K562 (cell line): Measurements from ENCODE around the gene RUNX3. TPM values are rescaled to one million over a fixed set of nuclear protein-coding genes. Genes with fewer than 3 reads are reported as not detected.

Experiments used
- ATAC-seq: fragments of 200-7000 bp; cut with Tn5 transposase; 3 replicates; pipeline ENCODE4 v1.9.1; 2020; ENCODE audit warnings: moderate library complexity
- BruUV-seq: library from RNA; stranded (reverse); fragments of 400-500 nt; replicated peaks from 2 replicates; lab custom pipeline; 2021; lab: Mats Ljungman, UMichigan
- CTCF ChIA-PET: fragments of 300-600 bp; formaldehyde crosslinking; extraction: SDS; loops from one replicate; lab custom pipeline; 2021; ENCODE audit warnings: low intra/inter-chr PET ratio; lab: Yijun Ruan, JAX
- POLR2A ChIA-PET: fragments of 300-600, 350-650 bp; sonication (Branson Sonifier 250); formaldehyde crosslinking; extraction: SDS; loops from one replicate; lab custom pipeline; 2021; ENCODE audit warnings: antibody characterized with exemption, inconsistent platforms; lab: Yijun Ruan, JAX
- DNase-seq, 4 experiments: peaks; one replicate each; pipeline versions ENCODE4 v3.0.0 to v3.0.0-alpha.2; 2011 to 2018; ENCODE audit warnings: low spot score in 3 of 4, mixed read lengths in 3 of 4; ENCODE audit errors: extremely low read depth in 1 of 4
- FAIRE-seq: peaks from 2 replicates; lab custom pipeline; 2011; peaks lifted over from hg19 to GRCh38; lab: Jason Lieb, UNC
- H2AFZ ChIP-seq: 2 replicates; pipeline ENCODE4 v1.6.0; 2011; ENCODE audit warnings: low read depth, low read length, control low read depth, inconsistent platforms
- H3K27ac ChIP-seq: fragments of 200-600 bp; 3 replicates; pipeline ENCODE4 v1.8.0; 2011; ENCODE audit warnings: low read depth, mild to moderate bottlenecking, control low read depth, inconsistent platforms, low read length, moderate library complexity, mixed read lengths; ENCODE audit errors: extremely low read depth
- H3K27me3 ChIP-seq, 2 experiments: fragments of 300-600 bp in 1 of 2; 2 replicates in 1 of 2; 3 replicates in 1 of 2; pipeline versions ENCODE4 v1.6.0 to v1.8.0; 2011; ENCODE audit warnings: inconsistent platforms in 2 of 2, low read length in 2 of 2, mild to moderate bottlenecking in 1 of 2, mixed read lengths in 1 of 2, moderate library complexity in 1 of 2; ENCODE audit not compliant: control insufficient read depth in 2 of 2, insufficient read depth in 2 of 2
- H3K36me3 ChIP-seq: fragments of 300-600 bp; 3 replicates; pipeline ENCODE4 v1.8.0; 2011; ENCODE audit warnings: mild to moderate bottlenecking, low read length, inconsistent platforms; ENCODE audit not compliant: control insufficient read depth, insufficient read depth
- H3K4me1 ChIP-seq, 2 experiments: fragments of 200-600 bp in 1 of 2; replicated peaks in 1 of 2; 2 replicates in 1 of 2; 3 replicates in 1 of 2; pipeline versions ENCODE4 v1.5.1 to v1.8.0; 2011; ENCODE audit warnings: inconsistent platforms in 2 of 2, low read length in 2 of 2, mild to moderate bottlenecking in 1 of 2, mixed read lengths in 1 of 2, moderate library complexity in 1 of 2; ENCODE audit not compliant: control insufficient read depth in 2 of 2, insufficient read depth in 2 of 2
- H3K4me2 ChIP-seq: 2 replicates; pipeline ENCODE4 v1.6.1; 2011; ENCODE audit warnings: low read length, control low read depth, inconsistent platforms, mixed read lengths; ENCODE audit not compliant: insufficient read depth
- H3K4me3 ChIP-seq: fragments of 200-600 bp; sonication (generic), shearing (Covaris generic); 2 replicates; pipeline ENCODE4 v1.5.1; 2016; ENCODE audit warnings: control low read depth, inconsistent platforms
- H3K79me2 ChIP-seq: fragments of 200-600 bp; 3 replicates; pipeline ENCODE4 v1.8.0; 2011; ENCODE audit warnings: low read length, inconsistent platforms; ENCODE audit not compliant: control insufficient read depth, insufficient read depth
- H3K9ac ChIP-seq, 2 experiments: 2 replicates each; pipeline versions ENCODE4 v1.6.0 to v1.6.1; 2011; ENCODE audit warnings: low read depth in 2 of 2, low read length in 2 of 2, control low read depth in 1 of 2, inconsistent platforms in 1 of 2, mild to moderate bottlenecking in 1 of 2, mixed read lengths in 1 of 2; ENCODE audit not compliant: insufficient read depth in 1 of 2
- H3K9me1 ChIP-seq: one replicate; pipeline ENCODE4 v1.6.0; 2011; ENCODE audit warnings: inconsistent platforms, mild to moderate bottlenecking, low read length, moderate library complexity; ENCODE audit not compliant: control insufficient read depth, insufficient read depth
- H3K9me3 ChIP-seq: replicated peaks from 2 replicates; pipeline ENCODE4 v1.5.1; 2011; ENCODE audit warnings: low read depth, low read length, inconsistent platforms; ENCODE audit not compliant: control insufficient read depth, insufficient read depth
- H4K20me1 ChIP-seq: replicated peaks from 2 replicates; pipeline ENCODE4 v1.6.1; 2011; ENCODE audit warnings: low read length, inconsistent platforms, mixed read lengths; ENCODE audit not compliant: control insufficient read depth, insufficient read depth
- CREBBP ChIP-seq: IDR thresholded peaks from one replicate; pipeline ENCODE4 v1.6.1; 2012; ENCODE audit warnings: low read depth, mild to moderate bottlenecking, control low read depth, inconsistent platforms, low read length
- GABPB2 ChIP-seq: fragments of 250-450 bp; sonication (Bioruptor Pico); conservative IDR thresholded peaks from 2 replicates; pipeline ENCODE4 v1.5.1; 2021; ENCODE audit warnings: mild to moderate bottlenecking
- KDM2B ChIP-seq: fragments of 250-450 bp; sonication (Bioruptor Pico); IDR thresholded peaks from 2 replicates; pipeline ENCODE4 v1.8.0; 2021; ENCODE audit warnings: mild to moderate bottlenecking, moderate library complexity
- KLF6 ChIP-seq: fragments of 250-450 bp; sonication (Bioruptor Pico); IDR thresholded peaks from 2 replicates; pipeline ENCODE4 v1.4.0; 2020; ENCODE audit warnings: mild to moderate bottlenecking, moderate library complexity, borderline replicate concordance
- MED1 ChIP-seq: sonication (generic); formaldehyde crosslinking; IDR thresholded peaks from 2 replicates; pipeline ENCODE4 v1.8.1; 2023; ENCODE audit warnings: missing genetic modification reagents, borderline replicate concordance
- NCOA1 ChIP-seq: fragments of 450-650 bp; IDR thresholded peaks from 2 replicates; pipeline ENCODE4 v1.6.1; 2016; ENCODE audit warnings: low read depth
- PHB2 ChIP-seq: fragments of 450-650 bp; IDR thresholded peaks from 2 replicates; pipeline ENCODE4 v1.6.1; 2017; ENCODE audit warnings: low read depth
- PYGO2 ChIP-seq: fragments of 450-650 bp; IDR thresholded peaks from 2 replicates; pipeline ENCODE4 v1.6.1; 2016; ENCODE audit warnings: mild to moderate bottlenecking, missing genetic modification characterization, moderate library complexity, missing compliant biosample characterization
- RFX5 ChIP-seq: IDR thresholded peaks from 2 replicates; pipeline ENCODE4 v1.6.1; 2011; ENCODE audit warnings: low read depth, mild to moderate bottlenecking, improper control_type of control experiment, low read length
- SAFB2 ChIP-seq: fragments of 200-400 bp; formaldehyde crosslinking; IDR thresholded peaks from 2 replicates; pipeline ENCODE4 v1.6.1; 2018; ENCODE audit warnings: borderline replicate concordance, low read length, low read depth, moderate library complexity; ENCODE audit not compliant: severe bottlenecking
- SMAD1 ChIP-seq: fragments of 150-350 bp; IDR thresholded peaks from 2 replicates; pipeline ENCODE4 v1.6.1; 2014; ENCODE audit warnings: low read length, low read depth; ENCODE audit not compliant: partially characterized antibody
- STAT5A ChIP-seq: IDR thresholded peaks from 2 replicates; pipeline ENCODE4 v1.6.1; 2012; ENCODE audit warnings: low read length, inconsistent platforms, borderline replicate concordance
- USF1 ChIP-seq: sonication (generic); formaldehyde crosslinking; IDR thresholded peaks from 2 replicates; pipeline ENCODE4 v1.9.0; 2022; ENCODE audit warnings: mild to moderate bottlenecking, missing genetic modification reagents
- ZBTB8A ChIP-seq: fragments of 450-650 bp; IDR thresholded peaks from 2 replicates; pipeline ENCODE4 v1.6.1; 2018; ENCODE audit warnings: mild to moderate bottlenecking, moderate library complexity; ENCODE audit not compliant: partially characterized antibody
- ZNF146 ChIP-seq: IDR thresholded peaks from one replicate; pipeline ENCODE4 v1.6.1; 2018; ENCODE audit warnings: missing compliant biosample characterization; ENCODE audit not compliant: unreplicated experiment
- ZNF764 ChIP-seq: fragments of 250-450 bp; sonication (Bioruptor Pico); IDR thresholded peaks from 2 replicates; pipeline ENCODE4 v1.4.0; 2020; ENCODE audit warnings: low read depth, mild to moderate bottlenecking, moderate library complexity
- WGBS: fragments of 100-300 bp; shearing (Covaris generic); methylation state at CpG from one replicate; pipeline ENCODE4 v1.1.6; 2016; ENCODE audit warnings: low coverage, mixed read lengths; ENCODE audit not compliant: insufficient coverage; ENCODE audit errors: missing lambda C conversion rate; 5-methylcytosine and 5-hydroxymethylcytosine counted together
- in situ Hi-C: fragments of 300-500 bp; cut with MboI; formaldehyde crosslinking; loops from 4 replicates; pipeline ENCODE4 v1.15.0; 2018; ENCODE audit warnings: inconsistent platforms, mixed read lengths
- intact Hi-C: fragments of 100-400 bp; cut with micrococcal nuclease; formaldehyde crosslinking; loops from 2 replicates; pipeline ENCODE4 v1.14.2; 2022
- polyA plus RNA-seq, 8 experiments: library from polyadenylated mRNA; depleted of rRNA in 4 of 8; stranded (reverse) in 5 of 8; unstranded in 3 of 8; fragments of >200 nt; fragmentation: Nextera tagmentation in 2 of 8; fragmentation: Illumina TruSeq in 1 of 8; extraction: Ambion mirVana in 2 of 8; extraction: Trizol in 1 of 8; gene quantifications; 2 replicates each; pipeline versions ENCODE4 v1.2.1 to v1.2.3, GENCODE V29; 2011 to 2014; ENCODE audit warnings: inconsistent platforms in 1 of 8, missing spikeins in 1 of 8
- total RNA-seq, 7 experiments: library from RNA; depleted of rRNA in 6 of 7; stranded (reverse); fragments of >200 nt in 6 of 7; fragmentation: Illumina TruSeq in 2 of 7; extraction: Trizol in 2 of 7; gene quantifications; 2 replicates each; pipeline versions ENCODE4 v1.2.1 to v1.2.3, GENCODE V29; 2011 to 2021; ENCODE audit warnings: low replicate concordance in 1 of 7

Gene RUNX3
- total and polyA plus RNA-seq, 9 of the 15 experiments (the other 6 are each of a cell fraction or from before 2014, with no cell fraction given): 0.01 to 0.64 (median 0.09) TPM

- Histone ChIP-seq H3K27ac (no peak overlapping the region), H3K9me3 (no peaks in the 10 kb centered on the region), H2AFZ (no peak overlapping the region), H3K4me1 (peaks cover 0 to 18% of the 10 kb centered on the region in 2 experiments; a peak in 1 of 5 replicates), H3K36me3 (no peaks in the 10 kb centered on the region), H3K27me3 (peaks cover 43 to 74% of the 10 kb centered on the region in 2 experiments), H3K4me2 (no peak overlapping the region), H4K20me1 (0 out of 2 replicates have a peak, but pooled peaks cover 5% of the 10 kb centered on the region), H3K9ac (no peak overlapping the region), H3K4me3 (no peak overlapping the region), H3K79me2 (no peaks in the 10 kb centered on the region), H3K9me1 (no peaks in the 10 kb centered on the region)
- no peak for DNase-seq
- in situ Hi-C loops (no loop called here), intact Hi-C loops (no loop called here)
- no TSS peak for BruUV-seq
- FAIRE-seq: no peak
- CTCF ChIA-PET: no interaction called here
- 5% methylated on average over 17 of the region's 17 CpGs for WGBS
- TF ChIP-seq ZNF764 (no peak), KLF6 (CRISPR knock-in tag) (no peak), SMAD1 (no peak), USF1 (no peak), ZBTB8A (no peak), SAFB2 (no peak), KDM2B (CRISPR knock-in tag) (no peak), NCOA1 (no peak), RFX5 (no peak), PYGO2 (tag) (no peak), CREBBP (no peak), STAT5A (no peak), ZNF146 (CRISPR knock-in tag) (no peak), MED1 (CRISPR knock-in tag) (no peak), GABPB2 (CRISPR knock-in tag) (no peak), PHB2 (no peak)
- no peak for ATAC-seq
- POLR2A ChIA-PET: interaction anchor here (0.7 to 1.4 kb wide), 3 partner anchors 8 to 88 kb away, joined by 3 to 6 read pairs (median 3); no protein-coding TSS in a partner anchor
Observed at GRCh38 chr1:24918995-24919605, 11.0 kb downstream of the RUNX3 start.
